C4-2B (cell line): Measurements from ENCODE around the gene MUC6.

Experiments used
- H3K27ac ChIP-seq: fragments of 450-650 bp; 2 replicates; pipeline ENCODE4 v1.5.1; 2017
- ZFX ChIP-seq: fragments of 450-650 bp; IDR thresholded peaks from 2 replicates; pipeline ENCODE4 v1.6.1; 2017
- TF ChIP-seq, protein P1 (sequence below): fragments of 450-650 bp; conservative IDR thresholded peaks from 2 replicates; pipeline ENCODE4 v1.5.1; 2017; ENCODE audit warnings: mild to moderate bottlenecking

Gene MUC6

DNA sequence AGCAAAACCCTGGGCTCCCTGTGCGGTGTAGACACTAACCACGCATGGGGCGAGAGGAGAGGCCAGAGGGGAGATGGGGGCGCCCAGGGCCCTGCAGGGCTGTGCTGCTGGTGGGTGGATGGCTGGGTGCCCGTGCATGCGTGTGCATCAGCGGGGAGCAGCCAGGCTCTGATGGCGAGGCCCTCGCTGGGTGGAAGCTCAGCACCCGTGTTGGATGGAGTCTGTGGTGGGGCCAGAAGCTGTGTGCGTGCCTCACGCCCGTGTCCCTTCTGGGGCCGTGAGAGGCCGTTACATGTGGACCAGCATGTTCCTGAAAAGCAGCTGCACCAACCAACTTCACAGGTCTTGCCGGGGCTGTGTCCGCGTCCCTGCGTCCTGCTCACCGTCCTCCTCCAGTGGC is 33.4 kb downstream of the MUC6 start:
- TF ChIP-seq, protein P1, sequence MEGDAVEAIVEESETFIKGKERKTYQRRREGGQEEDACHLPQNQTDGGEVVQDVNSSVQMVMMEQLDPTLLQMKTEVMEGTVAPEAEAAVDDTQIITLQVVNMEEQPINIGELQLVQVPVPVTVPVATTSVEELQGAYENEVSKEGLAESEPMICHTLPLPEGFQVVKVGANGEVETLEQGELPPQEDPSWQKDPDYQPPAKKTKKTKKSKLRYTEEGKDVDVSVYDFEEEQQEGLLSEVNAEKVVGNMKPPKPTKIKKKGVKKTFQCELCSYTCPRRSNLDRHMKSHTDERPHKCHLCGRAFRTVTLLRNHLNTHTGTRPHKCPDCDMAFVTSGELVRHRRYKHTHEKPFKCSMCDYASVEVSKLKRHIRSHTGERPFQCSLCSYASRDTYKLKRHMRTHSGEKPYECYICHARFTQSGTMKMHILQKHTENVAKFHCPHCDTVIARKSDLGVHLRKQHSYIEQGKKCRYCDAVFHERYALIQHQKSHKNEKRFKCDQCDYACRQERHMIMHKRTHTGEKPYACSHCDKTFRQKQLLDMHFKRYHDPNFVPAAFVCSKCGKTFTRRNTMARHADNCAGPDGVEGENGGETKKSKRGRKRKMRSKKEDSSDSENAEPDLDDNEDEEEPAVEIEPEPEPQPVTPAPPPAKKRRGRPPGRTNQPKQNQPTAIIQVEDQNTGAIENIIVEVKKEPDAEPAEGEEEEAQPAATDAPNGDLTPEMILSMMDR: no peak
- TF ChIP-seq ZFX: no peak
- no peak overlapping the region for H3K27ac ChIP-seq

- no peak overlapping the region for H3K27ac ChIP-seq
Observed at GRCh38 chr11:1002406-1002984, 34.0 kb downstream of the MUC6 start.

DNA sequence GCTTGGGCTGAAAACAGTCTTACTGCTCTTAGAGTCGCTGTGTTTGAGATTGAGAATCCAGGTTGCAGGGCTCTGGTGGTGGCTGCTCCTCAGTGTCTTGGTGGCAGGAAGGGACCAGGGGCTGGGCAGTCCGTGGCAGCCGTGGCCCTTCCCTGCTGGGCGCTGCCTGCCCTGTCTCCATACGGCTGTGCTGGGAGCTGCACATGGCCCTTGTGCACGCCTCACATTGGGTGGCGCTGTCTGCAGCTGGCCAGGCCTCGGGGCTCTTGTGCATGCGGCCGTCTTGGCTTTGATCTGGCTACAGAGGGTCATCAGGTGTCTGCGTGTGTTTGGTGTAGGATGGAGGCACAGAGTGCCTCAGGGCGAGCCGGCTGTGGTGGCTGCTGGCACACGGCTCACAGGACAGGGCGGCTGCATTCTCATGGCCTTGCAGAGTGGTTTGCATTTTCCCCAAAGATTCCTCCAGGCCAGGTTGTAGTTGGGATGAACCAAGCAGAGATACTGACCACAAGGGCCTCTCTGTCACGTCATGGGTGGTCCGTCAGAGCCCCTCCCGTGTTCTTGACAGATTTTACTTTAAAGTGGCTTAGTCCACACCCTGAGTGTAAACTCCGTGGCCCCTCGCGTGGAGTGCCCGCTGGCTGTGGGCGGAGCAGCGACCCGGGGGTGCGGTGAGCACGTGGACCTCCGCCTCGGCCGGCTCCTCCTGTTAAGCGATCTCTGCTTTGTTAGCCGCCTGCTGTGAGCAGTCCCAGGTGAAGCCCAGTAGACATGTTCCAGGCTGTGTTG is 34.7 kb downstream of the MUC6 start:
- TF ChIP-seq, protein P1: no peak
- TF ChIP-seq ZFX: no peak
- no peak overlapping the region for H3K27ac ChIP-seq

More at GRCh38 chr11:1002406-1002984, 34.0 kb downstream of the MUC6 start:
- no peak for TF ChIP-seq ZFX
- TF ChIP-seq, protein P1: no peak

DNA sequence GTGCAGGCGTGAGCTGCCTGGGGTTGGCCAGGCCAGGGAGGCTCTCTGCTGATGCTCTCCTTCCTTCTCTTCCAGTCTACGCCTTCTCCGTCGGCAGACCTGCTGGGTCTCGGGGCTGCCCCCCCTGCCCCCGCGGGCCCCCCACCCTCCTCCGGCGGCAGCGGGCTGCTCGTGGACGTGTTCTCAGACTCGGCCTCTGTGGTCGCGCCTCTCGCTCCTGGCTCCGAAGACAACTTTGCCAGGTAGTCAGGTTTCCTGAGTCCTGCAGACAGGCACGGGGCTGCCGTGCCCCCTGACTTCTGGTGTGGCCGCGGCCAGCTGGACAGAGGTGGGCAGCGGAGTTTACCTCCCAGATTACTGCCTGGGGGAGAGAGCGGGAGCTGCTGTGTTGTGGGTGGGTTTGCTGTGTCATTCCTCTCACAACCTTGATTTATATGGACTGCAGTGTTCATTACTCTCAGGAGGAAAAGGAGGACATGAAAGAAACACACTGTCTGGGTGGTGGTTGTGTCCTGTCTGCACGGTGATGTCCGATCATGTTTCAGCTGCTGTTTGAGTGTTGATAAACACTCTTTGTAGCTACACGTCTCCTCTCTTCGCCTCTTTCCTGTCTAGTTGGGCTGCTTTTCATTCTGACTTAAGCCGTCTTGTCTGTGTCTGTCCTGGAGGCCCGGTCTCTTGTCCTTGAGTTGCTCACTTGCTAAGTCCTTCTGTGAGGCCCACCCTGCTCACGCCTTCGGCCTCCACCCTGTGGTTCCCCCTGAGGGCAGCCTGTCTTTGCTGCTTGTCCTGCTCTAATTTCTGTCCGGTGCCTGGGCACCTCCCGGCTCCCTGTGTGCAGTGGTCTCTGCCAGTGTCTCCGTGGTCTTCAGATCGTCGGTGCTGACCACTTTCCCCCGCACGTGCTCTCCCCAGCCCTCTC is 35.9 kb downstream of the MUC6 start:
- TF ChIP-seq, protein P1: no peak
- no peak for TF ChIP-seq ZFX
- no peak overlapping the region for H3K27ac ChIP-seq

DNA sequence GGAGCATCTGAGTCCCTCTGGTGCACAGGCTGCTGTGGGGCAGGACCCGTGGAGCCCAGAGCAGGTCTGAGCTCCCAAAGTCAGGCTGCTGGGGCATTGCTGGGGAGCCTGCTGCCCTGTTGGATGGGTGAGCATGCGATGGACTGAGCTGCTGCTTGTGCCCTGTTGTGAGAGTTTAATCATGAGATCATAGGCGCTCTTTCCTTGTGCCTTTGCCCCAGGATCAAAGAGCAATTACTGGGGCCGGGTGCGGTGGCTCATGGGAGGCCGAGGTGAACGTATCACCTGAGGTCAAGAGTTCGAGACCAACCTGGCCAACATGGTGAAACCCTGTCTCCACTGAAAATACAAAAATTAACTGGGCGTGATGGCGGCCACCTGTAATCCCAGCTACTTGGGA is 37.5 kb downstream of the MUC6 start:
- no peak overlapping the region for H3K27ac ChIP-seq
- TF ChIP-seq, protein P1: no peak
- TF ChIP-seq ZFX: no peak

DNA sequence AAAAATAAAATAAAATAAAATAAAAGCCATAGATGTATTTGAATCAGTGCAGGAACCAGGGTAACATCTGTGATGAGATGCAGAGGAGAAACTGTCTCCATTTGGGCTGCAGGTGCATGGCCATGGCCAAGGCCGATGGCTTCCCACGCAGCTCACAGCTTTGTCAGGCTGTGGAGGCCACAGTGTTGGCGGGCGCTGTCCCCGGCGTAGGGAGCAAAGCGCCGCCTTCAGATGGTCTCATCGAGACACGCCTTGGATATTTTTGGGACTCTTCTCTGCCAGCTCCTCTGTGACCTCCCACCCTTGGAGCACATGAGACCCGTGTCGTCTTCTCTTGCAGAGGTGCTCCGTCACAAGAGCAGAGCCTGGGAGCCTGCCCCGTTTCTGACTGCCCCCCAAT is 38.6 kb downstream of the MUC6 start:
- TF ChIP-seq, protein P1: no peak
- no peak for TF ChIP-seq ZFX
- no peak overlapping the region for H3K27ac ChIP-seq

GRCh38 chr11:996681-997080 is 39.8 kb downstream of the MUC6 start:
- no peak for TF ChIP-seq ZFX
- TF ChIP-seq, protein P1: no peak

More at GRCh38 chr11:996681-997080, 39.8 kb downstream of the MUC6 start:
- no peak overlapping the region for H3K27ac ChIP-seq
